ENCODE measurements around the gene TEX10. TPM values are rescaled to one million over a fixed set of nuclear protein-coding genes. Genes with fewer than 3 reads are reported as not detected.

The TEX10 gene
- polyA plus RNA-seq, 1 of the 3 experiments (the other 2 are of a cell fraction): 12.7 TPM

DNA sequence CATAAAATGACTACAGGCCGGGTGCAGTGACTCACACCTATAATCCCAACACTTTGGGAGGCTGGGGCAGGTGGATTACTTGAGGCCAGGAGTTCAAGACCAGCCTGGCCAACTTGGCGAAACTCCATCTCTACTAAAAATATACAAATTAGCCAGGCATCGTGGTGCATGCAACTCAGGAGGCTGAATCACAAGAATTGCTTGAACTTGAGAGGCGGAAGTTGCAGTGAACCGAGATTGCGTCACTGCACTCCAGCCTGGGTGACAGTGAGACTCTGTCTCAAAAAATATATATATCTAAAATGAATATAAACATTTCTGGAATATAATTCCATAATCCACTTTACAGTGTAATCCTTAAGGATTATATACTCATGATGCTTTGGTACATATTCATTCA is 66.5 kb downstream of the TEX10 start:
- peaks cover 0 to 13% of the 10 kb centered on the region in 2 experiments; a peak in 1 of 4 replicates for H3K4me1 ChIP-seq (ENCODE audit: control insufficient read depth in 1 of 2, insufficient read depth in 2 of 2, low read depth in 1 of 2, low read length in 1 of 2)
- no peaks in the 10 kb centered on the region for H4K20me1 ChIP-seq (ENCODE audit: insufficient read depth)
- H2AFZ ChIP-seq (ENCODE audit: low read depth): no peak overlapping the region
- no peaks in the 10 kb centered on the region for H3K27me3 ChIP-seq (ENCODE audit: insufficient read depth)
- H3K9me2 ChIP-seq: no peaks in the 10 kb centered on the region
- 100% methylated on average over 6 of the region's 6 CpGs for WGBS (ENCODE audit: low lambda C conversion rate)
- H3K4me3 ChIP-seq (ENCODE audit: low read depth in 2 of 2, low read length in 1 of 2): no peak overlapping the region
- DNase-seq: no peak
- H3K9ac ChIP-seq: no peak overlapping the region
- H3K9me3 ChIP-seq: no peaks in the 10 kb centered on the region
- ChIA-PET POLR2A (no interaction called here), CTCF (interaction anchor here (1.0 kb wide), 1 partner anchor 38 kb away, joined by 4 read pairs; no protein-coding TSS in a partner anchor)
- H3F3A ChIP-seq (replicated peaks; ENCODE audit: insufficient read depth): peaks cover 13% of the 10 kb centered on the region
- TF ChIP-seq FOXJ3 (CRISPR knock-in tag; IDR thresholded peaks at IDR 0.05) (no peak), RFX5 (IDR thresholded peaks at IDR 0.05; ENCODE audit: low read length) (no peak), NRF1 (IDR thresholded peaks at IDR 0.05; ENCODE audit: low read depth, low read length) (no peak), FOSL2 (IDR thresholded peaks at IDR 0.05; ENCODE audit: borderline replicate concordance, low read depth) (no peak), RCOR1 (IDR thresholded peaks at IDR 0.05; ENCODE audit: low read length) (no peak), TEAD4 (IDR thresholded peaks at IDR 0.05; ENCODE audit: borderline replicate concordance, insufficient read depth) (no peak), FOXM1 (IDR thresholded peaks at IDR 0.05; ENCODE audit: low read depth) (no peak), TCF12 (IDR thresholded peaks at IDR 0.05) (no peak), NFIC (IDR thresholded peaks at IDR 0.05; ENCODE audit: borderline replicate concordance) (no peak), POLR2AphosphoS5 (IDR thresholded peaks at IDR 0.05; ENCODE audit: low read depth, low read length) (no peak), YY1 (IDR thresholded peaks at IDR 0.05; ENCODE audit: low read depth) (no peak), JUND (IDR thresholded peaks at IDR 0.05) (no peak), GATA2 (CRISPR knock-in tag; IDR thresholded peaks at IDR 0.05) (no peak)
- TF ChIP-seq, protein P1, sequence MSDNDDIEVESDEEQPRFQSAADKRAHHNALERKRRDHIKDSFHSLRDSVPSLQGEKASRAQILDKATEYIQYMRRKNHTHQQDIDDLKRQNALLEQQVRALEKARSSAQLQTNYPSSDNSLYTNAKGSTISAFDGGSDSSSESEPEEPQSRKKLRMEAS (IDR thresholded peaks at IDR 0.05; ENCODE audit: low read depth): no peak
- TF ChIP-seq, protein P2, sequence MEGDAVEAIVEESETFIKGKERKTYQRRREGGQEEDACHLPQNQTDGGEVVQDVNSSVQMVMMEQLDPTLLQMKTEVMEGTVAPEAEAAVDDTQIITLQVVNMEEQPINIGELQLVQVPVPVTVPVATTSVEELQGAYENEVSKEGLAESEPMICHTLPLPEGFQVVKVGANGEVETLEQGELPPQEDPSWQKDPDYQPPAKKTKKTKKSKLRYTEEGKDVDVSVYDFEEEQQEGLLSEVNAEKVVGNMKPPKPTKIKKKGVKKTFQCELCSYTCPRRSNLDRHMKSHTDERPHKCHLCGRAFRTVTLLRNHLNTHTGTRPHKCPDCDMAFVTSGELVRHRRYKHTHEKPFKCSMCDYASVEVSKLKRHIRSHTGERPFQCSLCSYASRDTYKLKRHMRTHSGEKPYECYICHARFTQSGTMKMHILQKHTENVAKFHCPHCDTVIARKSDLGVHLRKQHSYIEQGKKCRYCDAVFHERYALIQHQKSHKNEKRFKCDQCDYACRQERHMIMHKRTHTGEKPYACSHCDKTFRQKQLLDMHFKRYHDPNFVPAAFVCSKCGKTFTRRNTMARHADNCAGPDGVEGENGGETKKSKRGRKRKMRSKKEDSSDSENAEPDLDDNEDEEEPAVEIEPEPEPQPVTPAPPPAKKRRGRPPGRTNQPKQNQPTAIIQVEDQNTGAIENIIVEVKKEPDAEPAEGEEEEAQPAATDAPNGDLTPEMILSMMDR (IDR thresholded peaks at IDR 0.05): no peak
- TF ChIP-seq, protein P3, sequence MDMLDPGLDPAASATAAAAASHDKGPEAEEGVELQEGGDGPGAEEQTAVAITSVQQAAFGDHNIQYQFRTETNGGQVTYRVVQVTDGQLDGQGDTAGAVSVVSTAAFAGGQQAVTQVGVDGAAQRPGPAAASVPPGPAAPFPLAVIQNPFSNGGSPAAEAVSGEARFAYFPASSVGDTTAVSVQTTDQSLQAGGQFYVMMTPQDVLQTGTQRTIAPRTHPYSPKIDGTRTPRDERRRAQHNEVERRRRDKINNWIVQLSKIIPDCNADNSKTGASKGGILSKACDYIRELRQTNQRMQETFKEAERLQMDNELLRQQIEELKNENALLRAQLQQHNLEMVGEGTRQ (IDR thresholded peaks at IDR 0.05; ENCODE audit: borderline replicate concordance, low read depth, low read length): no peak
- TF ChIP-seq, protein P4, sequence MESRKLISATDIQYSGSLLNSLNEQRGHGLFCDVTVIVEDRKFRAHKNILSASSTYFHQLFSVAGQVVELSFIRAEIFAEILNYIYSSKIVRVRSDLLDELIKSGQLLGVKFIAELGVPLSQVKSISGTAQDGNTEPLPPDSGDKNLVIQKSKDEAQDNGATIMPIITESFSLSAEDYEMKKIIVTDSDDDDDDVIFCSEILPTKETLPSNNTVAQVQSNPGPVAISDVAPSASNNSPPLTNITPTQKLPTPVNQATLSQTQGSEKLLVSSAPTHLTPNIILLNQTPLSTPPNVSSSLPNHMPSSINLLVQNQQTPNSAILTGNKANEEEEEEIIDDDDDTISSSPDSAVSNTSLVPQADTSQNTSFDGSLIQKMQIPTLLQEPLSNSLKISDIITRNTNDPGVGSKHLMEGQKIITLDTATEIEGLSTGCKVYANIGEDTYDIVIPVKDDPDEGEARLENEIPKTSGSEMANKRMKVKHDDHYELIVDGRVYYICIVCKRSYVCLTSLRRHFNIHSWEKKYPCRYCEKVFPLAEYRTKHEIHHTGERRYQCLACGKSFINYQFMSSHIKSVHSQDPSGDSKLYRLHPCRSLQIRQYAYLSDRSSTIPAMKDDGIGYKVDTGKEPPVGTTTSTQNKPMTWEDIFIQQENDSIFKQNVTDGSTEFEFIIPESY (IDR thresholded peaks at IDR 0.05; ENCODE audit: borderline replicate concordance, low read depth): no peak
- H3K36me3 ChIP-seq (replicated peaks in 1 of 2; ENCODE audit: control insufficient read depth in 1 of 2, insufficient read depth in 2 of 2, low read length in 1 of 2): peaks cover 59 to 76% of the 10 kb centered on the region in 2 experiments
- no peak overlapping the region for H3K27ac ChIP-seq (ENCODE audit: low read depth in 2 of 2, low read length in 1 of 2)
- no peak overlapping the region for H3K4me2 ChIP-seq
- peaks cover 17% of the 10 kb centered on the region; the same call in 1 of the 2 replicates for H3K79me2 ChIP-seq (ENCODE audit: insufficient read depth)
